ENCODE measurements around the gene MAPK8IP1.

MAPK8IP1 gene

GRCh38 chr11:45860348-45860747 lies 25.1 kb upstream of the MAPK8IP1 start:
- DNase-seq (ENCODE audit: low read depth) = no peak

DNA sequence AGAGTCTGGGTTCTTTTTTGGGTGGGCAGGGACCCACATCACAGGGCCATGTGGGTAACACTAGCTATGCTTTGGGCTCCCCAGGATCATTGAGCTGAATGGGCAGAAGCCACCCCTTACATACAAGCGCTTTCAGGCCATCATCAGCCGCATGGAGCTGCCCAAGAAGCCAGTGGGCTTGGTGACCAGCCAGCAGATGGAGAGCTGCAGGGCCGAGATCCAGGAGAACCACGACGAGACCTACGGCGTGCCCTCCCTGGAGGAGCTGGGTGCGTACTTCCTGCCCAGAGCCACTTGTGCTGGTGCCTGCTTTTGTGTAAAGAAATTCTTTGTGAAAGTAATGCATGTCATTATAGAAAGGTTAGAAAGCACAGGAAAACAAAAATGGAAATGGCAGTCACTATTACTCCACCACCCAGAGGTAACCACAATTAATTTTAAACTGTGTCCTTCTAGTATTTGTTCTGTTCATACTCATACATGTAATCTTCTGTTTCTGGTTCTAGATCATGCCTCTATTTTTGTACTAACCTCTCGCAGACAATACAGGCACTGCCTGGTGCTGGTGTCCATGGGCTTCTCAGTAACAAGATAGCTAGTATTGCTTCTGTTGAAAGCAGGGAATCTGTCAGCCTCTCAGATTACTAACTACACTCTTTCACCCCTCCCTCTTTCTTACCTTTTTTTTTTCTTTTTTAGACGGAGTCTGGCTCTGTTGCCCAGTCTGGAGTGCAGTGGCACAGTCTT lies 24.5 kb upstream of the MAPK8IP1 start:
- no peak for DNase-seq (ENCODE audit: low read depth)

DNA sequence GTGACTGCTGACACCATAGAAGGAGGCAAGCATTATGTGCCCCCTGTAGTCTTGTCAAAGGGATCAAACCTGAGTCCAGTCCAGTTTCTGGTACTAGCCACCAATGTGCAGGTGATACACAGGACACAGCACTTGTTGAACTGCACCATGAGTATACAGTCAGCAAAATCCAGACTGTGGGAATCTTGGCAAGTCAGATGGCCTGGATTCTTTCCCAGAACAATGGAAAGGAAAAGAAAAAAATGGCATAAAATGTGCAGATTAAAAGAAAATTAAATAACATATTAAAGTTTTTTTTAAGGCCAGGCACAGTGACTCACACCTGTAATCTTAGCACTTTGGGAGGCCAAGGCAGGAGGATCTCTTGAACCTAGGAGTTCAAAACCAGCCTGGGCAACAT lies 21.4 kb upstream of the MAPK8IP1 start:
- DNase-seq (ENCODE audit: low read depth) = no peak

GRCh38 chr11:45869551-45869950 lies 15.9 kb upstream of the MAPK8IP1 start:
- no peak for DNase-seq (ENCODE audit: low read depth)

DNA sequence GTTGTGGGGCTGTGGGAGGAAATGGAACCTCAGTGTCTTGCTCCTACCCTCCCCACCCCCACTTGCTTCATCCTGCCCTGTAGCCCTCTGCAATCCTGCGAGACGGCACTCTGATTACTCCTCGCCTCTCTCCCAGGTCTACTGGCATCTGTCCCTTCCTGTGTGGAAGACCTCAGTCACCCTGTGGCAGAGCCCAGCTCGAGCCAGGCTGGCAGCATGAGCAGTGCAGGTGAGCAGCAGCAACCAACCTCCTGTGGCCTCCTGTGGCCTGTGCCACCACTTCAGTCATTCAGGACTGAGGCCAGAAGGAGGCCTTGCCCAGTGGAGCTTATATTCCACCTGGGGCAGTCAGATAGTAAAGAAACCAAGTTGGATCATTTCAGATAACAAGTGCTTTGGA lies 14.7 kb upstream of the MAPK8IP1 start:
- DNase-seq (ENCODE audit: low read depth) = no peak

- no peak for DNase-seq (ENCODE audit: low read depth)
These were observed 13.8 kb upstream of the MAPK8IP1 start for GRCh38 chr11:45871638-45872037.

GRCh38 chr11:45872651-45873356 lies 12.6 kb upstream of the MAPK8IP1 start:
- peak; percentile 83 for DNase-seq (ENCODE audit: low read depth)

DNA sequence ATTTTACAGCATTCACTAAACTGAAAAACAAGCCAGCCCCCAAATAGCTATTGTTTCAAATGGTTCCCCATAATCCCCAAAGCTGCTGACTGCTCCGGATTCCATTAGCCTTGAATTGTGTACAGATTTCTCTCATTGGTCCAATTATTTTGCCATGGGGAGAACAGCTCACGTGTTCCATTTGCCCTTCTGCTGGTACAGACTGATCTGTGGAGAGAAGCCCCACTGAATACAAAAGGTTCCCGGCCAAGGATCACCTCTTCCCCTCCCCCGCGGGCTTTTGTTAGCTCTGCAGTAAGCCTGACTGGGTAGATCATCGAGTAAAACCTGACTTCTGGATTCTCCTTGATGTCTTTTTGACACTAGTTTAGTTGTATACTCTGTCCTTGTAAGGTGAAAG lies 9.1 kb upstream of the MAPK8IP1 start:
- DNase-seq (ENCODE audit: low read depth) = no peak

DNA sequence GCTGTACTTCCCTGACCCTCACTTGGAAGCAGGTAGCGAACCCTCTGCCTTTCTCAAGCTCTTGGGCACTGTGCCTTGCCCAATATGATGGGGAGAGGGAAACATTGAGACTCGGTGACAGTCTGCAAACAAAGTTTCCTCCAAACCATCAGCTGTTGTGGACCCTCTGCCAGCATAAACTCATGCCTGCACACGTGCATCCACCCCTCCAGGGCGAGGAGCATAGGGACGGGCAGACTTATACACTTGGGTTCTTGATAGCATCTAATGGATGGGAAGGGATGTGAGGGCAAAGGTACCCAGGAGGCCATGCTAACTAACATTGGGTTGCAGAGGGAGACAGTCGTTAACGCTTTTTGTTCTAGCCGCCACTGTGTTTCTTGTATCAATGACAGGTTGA lies 8.2 kb upstream of the MAPK8IP1 start:
- DNase-seq (ENCODE audit: low read depth) = no peak

- DNase-seq (ENCODE audit: low read depth) = no peak
These were observed 7.6 kb upstream of the MAPK8IP1 start for GRCh38 chr11:45877845-45878244.

GRCh38 chr11:45879803-45880686 lies 5.4 kb upstream of the MAPK8IP1 start:
- peak; percentile 27 for DNase-seq (ENCODE audit: low read depth)

DNA sequence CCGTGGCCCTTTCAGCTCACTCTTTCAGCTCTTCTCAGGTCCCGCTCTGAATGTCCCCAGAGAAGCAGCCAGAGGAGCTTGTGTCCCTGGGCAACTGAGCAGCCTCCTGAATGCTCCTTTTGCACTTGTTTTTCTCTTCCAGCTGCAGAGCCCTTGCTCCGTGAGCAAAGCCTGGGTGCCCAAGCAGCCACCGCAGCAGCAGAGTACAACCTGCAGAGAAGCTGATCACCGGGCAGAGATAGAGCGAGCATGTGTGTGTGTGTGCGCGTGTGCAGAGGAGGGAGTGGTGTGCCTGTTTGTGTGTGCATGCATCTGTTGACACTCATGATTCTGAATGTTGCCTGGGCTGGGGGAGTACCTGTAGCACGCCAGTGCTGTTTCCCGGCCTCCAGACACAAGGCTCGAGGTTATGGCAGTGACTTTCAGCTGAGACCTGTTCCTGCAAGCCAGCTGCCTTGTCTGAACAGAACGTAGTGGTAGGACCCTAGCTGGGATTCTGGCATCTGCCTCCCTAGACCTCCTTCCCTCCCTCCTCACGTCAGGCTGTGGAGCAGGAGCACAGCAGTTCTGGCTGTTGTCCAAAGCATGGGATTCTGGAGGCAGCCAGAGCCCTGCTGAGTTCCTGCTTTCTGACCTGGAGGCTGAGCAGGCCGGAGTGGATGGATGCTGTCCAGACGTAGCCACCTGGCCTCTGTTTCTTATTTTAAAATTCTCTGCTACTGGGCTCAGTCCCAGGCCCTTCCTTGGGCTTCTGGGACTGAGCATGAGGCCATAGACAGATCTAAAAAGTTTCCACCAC lies 4.5 kb upstream of the MAPK8IP1 start:
- DNase-seq (ENCODE audit: low read depth) = no peak

- DNase-seq (ENCODE audit: low read depth) = no peak
These were observed 3.6 kb upstream of the MAPK8IP1 start for GRCh38 chr11:45881708-45882368.

DNA sequence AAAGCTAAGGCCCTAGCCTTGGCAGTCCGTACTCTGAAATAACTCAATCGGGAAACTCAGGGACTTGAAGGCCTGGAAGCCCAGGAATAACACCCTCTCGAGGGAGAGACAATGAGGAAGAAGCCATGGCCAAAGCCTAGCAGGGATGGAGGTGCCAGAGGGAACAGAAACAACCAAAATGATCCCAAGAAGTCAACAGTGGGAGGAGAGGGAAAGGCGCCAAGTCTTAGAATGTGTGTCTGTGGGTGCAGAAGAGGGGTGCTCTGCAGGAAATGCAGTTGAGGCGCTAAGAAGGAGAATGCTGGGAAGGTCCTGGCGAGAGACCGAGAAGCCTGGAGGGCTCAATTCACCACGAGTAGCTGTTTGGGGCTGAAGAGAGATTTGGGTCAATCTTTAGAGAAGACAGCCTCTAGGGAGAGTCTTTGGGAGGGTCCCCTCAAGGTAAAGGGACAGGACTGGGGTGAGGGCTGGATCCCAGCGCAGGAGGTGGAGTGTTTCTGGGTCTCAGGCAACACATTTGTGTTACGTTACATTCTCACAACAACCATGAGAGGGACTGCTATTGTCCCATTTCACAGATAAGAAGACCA lies 760 bp upstream of the MAPK8IP1 start:
- no peak for DNase-seq (ENCODE audit: low read depth)

DNA sequence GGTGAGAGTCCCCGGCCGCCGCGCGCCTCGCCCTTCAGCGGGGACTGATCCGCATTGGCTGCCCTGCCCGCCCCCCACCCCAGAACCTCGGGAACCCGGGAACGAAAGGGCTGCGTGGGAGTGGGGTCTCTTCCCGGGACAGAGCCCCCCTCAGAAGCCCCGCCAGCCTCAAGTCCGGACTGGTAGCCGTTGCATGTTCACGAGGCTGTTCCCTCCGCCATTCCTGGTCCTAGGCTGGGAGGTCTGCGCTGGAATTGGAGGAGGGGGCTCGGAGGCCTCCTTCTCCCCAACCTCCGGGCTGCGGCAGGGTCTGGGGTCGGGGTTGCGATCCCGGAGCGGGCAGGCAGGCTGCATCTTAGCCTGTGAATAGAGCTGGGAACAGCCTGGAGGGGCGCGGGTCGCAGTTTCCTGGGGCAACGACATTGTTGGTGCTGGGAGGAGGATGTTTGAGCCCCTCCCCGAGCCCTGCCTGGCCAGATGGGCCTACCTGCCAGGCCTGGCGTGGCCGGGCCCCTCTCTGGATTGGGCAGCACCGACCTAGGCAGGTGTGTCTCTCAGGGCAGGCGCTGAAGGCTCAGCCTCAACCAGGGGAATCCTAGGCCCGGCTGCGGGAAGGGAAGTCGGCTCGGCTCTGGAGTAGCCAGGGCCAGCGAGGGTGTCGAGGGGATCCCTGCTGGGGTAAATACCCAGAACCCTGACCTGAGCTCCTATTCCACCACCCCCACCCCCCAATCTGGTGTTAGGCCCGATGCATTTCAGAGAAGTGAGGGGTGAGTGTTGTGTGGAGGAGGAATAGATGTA lies 670 bp downstream of the MAPK8IP1 start:
- DNase-seq (ENCODE audit: low read depth) = no peak

DNA sequence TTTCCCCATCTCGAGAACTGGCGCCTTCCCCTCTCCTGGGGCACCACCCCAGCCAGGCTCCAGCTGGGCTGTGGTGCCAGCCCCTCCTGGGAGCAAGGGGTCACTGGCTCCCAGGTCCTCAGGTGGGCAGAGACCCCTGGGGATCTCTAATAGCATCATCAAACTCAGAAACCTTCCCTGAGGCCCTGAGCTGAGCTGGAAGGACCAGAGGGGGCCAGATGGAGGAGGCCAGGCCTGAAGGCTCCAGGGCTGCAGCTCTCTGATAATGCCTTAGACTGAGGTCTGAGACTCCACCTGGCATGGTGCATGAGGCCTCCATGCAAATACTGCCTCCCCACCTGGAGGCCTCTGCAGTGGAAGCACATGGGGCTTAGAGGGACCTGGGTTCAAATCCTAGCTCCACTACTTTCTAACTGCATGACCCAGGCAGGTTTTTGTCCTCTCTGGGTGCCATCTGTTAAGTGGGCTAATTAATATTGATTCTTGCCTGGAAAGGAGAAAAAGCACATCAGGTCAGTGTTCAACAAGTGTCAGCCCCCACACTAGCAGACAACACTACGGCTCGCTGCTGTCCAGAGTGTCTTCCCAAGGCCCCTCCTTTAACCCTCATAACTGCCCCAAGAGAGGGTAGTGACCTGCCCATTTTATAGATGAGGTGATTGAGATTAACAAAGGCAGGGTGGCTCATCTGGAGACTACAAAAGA lies 1.5 kb downstream of the MAPK8IP1 start:
- no peak for DNase-seq (ENCODE audit: low read depth)

DNA sequence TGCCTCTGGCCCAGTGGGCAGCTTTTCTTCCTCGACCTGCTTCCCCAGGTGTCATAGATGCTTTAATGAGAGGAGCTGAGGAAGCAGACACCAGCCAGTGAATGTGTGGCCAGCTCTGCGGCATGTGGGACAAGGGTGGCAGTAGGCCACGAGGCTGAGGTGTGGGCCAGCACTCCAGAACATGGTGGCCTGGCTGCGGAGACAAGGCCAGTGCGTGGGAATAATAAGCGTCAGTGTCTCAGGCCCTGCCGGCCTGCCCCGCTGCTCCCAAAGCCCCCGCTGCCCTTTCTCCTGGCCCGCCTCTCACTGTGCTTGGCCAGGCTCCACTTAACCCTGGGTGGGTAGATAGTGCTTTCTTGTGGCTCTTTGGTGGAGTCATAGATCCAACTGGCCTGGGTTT lies 2.1 kb downstream of the MAPK8IP1 start:
- DNase-seq (ENCODE audit: low read depth) = no peak

DNA sequence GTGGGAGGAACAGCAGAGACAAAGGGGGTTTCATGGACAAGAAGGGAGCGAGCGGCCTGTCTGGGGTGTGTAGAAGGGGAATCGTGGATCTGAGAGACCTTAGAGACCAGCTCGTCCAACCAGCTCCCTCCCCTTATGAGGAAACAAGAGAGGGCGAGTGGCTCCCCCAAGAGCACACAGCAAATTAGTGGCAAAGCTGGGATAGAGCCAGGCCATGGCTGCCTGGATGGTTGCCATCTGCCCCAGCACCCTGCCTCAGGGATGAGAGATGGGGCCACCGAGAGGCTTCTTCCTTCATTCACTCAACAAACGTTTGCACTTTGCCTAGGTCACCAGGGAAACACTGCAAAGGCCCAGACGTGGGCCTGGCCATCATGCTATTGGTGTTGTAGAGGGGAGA lies 4.1 kb downstream of the MAPK8IP1 start:
- DNase-seq (ENCODE audit: low read depth) = no peak

GRCh38 chr11:45889966-45890365 lies 4.5 kb downstream of the MAPK8IP1 start:
- DNase-seq (ENCODE audit: low read depth) = no peak
